Panc1 (cell line): Measurements from ENCODE around the gene RHBDF2. TPM values are rescaled to one million over a fixed set of nuclear protein-coding genes. Genes with fewer than 3 reads are reported as not detected.
"Not testable (repeated sequence)": the region's sequence is repeated elsewhere in the genome, so short reads cannot be mapped to it uniquely, and the experiment has no call there.

Source experiments
- ATAC-seq: fragments of 200-7000 bp; cut with Tn5 transposase; 2 replicates; pipeline ENCODE4 v1.9.1; 2020; ENCODE audit warnings: mild to moderate bottlenecking, moderate library complexity
- BruUV-seq: library from RNA; stranded (reverse); fragments of 400-500 nt; replicated peaks from 2 replicates; lab custom pipeline; 2021; lab: Mats Ljungman, UMichigan
- CTCF ChIA-PET: fragments of 300-600 bp; sonication (Branson Sonifier 250); formaldehyde crosslinking; loops from one replicate; lab custom pipeline; 2022; ENCODE audit warnings: antibody characterized with exemption; lab: Charles Lee
- POLR2A ChIA-PET: fragments of 300-600 bp; sonication (Branson Sonifier 250); formaldehyde crosslinking; loops from one replicate; lab custom pipeline; 2022; ENCODE audit warnings: antibody characterized with exemption; lab: Charles Lee
- DNase-seq: peaks from one replicate; pipeline ENCODE4 v3.0.0-alpha.2; 2010; ENCODE audit warnings: low read depth, low spot score
- H3K27ac ChIP-seq: 2 replicates; pipeline ENCODE4 v1.5.1; 2011; ENCODE audit warnings: mild to moderate bottlenecking, low read length, inconsistent platforms
- H3K27me3 ChIP-seq: fragments of 200-500 bp; sonication (Bioruptor generic); 2 replicates; pipeline ENCODE4 v1.6.0; 2014; ENCODE audit warnings: low read length, inconsistent platforms; ENCODE audit not compliant: control insufficient read depth, insufficient read depth
- H3K36me3 ChIP-seq: fragments of 200-500 bp; sonication (Bioruptor generic); 2 replicates; pipeline ENCODE4 v1.5.1; 2014; ENCODE audit warnings: inconsistent platforms, mild to moderate bottlenecking, low read length, moderate library complexity; ENCODE audit not compliant: control insufficient read depth, insufficient read depth
- H3K4me1 ChIP-seq: 2 replicates; pipeline ENCODE4 v1.5.1; 2011; ENCODE audit warnings: inconsistent platforms, mild to moderate bottlenecking, low read length, moderate library complexity; ENCODE audit not compliant: control insufficient read depth, insufficient read depth
- H3K4me3 ChIP-seq, 2 experiments: 2 replicates each; pipeline ENCODE4 v1.5.1; 2011 to 2012; ENCODE audit warnings: low read depth in 2 of 2, low read length in 2 of 2, mild to moderate bottlenecking in 2 of 2, inconsistent platforms in 1 of 2, moderate library complexity in 1 of 2
- H3K9me3 ChIP-seq: fragments of 200-500 bp; sonication (Bioruptor generic); 2 replicates; pipeline ENCODE4 v1.5.1; 2014; ENCODE audit warnings: low read depth, mild to moderate bottlenecking, inconsistent platforms, low read length, moderate library complexity; ENCODE audit not compliant: control insufficient read depth, insufficient read depth
- POLR2AphosphoS5 ChIP-seq: IDR thresholded peaks from 2 replicates; pipeline ENCODE4 v1.6.1; 2012; ENCODE audit warnings: mild to moderate bottlenecking, low read depth, low read length, moderate library complexity
- SIN3A ChIP-seq: IDR thresholded peaks from 2 replicates; pipeline ENCODE4 v1.6.1; 2012; ENCODE audit warnings: low read depth, mild to moderate bottlenecking, low read length, moderate library complexity, borderline replicate concordance; ENCODE audit not compliant: insufficient read depth
- TCF7L2 ChIP-seq: IDR thresholded peaks from 2 replicates; pipeline ENCODE4 v1.6.1; 2011; ENCODE audit warnings: mild to moderate bottlenecking, low read depth, low read length, inconsistent platforms
- in situ Hi-C: cut with HindIII; loops from 2 replicates; pipeline ENCODE4 v1.10.0; 2016; ENCODE audit warnings: low sequenced_read_pairs, low pct_unique_long_range_greater_than_20kb
- intact Hi-C: fragments of 100-400 bp; cut with micrococcal nuclease; formaldehyde crosslinking; loops from one replicate; pipeline ENCODE4 v1.10.0; 2022; ENCODE audit not compliant: unreplicated experiment
- total RNA-seq: library from RNA; stranded (reverse); gene quantifications from one replicate; pipeline ENCODE4 v1.2.1, GENCODE V29; 2021; ENCODE audit not compliant: unreplicated experiment
- TF ChIP-seq, protein P1 (sequence below), 2 experiments: IDR thresholded peaks; 2 replicates each; pipeline ENCODE4 v1.6.1; 2011 to 2012; ENCODE audit warnings: low read depth in 2 of 2, control low read depth in 1 of 2, low read length in 1 of 2, mild to moderate bottlenecking in 1 of 2, moderate library complexity in 1 of 2; ENCODE audit not compliant: insufficient read depth in 1 of 2
- TF ChIP-seq, protein P2 (sequence below): fragments of 450-650 bp; IDR thresholded peaks from 2 replicates; pipeline ENCODE4 v1.5.1; 2017; ENCODE audit warnings: mild to moderate bottlenecking

Gene RHBDF2
- total RNA-seq, 1 experiment from 2014 or later = 67.8 TPM

DNA sequence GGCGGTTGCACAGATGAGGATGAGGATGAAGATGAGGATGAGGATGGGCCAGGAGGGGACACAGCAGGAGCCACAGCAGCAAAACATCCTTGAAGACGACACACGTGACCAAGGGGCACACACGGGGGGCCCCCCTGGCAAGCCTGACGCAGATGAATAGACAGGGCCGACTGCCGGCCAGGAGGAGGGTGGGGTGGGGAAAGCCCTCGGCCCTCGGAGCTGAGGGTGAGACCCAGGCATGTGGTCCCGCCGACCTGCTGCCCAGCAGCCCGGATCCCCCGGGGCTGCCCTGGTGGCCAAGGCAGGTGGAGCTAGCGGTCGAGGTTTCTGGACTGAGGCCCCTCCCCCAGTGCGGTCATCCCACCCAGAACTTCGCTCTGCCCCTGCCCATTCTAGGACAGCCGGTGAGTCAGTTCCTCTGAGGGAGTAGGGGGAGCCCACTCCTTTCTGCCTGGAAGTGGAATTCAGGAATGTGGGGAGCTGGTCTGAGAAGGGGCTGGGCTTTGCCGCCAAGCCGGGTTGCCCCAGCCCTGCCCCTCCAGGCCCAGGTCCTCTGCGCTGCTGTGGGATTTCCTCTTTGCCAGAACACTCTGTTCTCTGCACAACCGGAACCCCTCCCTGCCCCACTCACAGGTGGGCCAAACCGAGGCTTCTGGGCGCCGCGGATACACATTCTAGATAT, 26.3 kb upstream of the RHBDF2 start:
- BruUV-seq = no TSS peak
- intact Hi-C loops (no loop called here), in situ Hi-C loops (no loop called here)
- ChIA-PET CTCF (interaction anchor here (0.6 to 2.4 kb wide), 5 partner anchors 13 to 749 kb away, joined by 3 to 11 read pairs (median 4); partner anchors contain the start of gene PRCD), POLR2A (no interaction called here)
- H3K36me3 ChIP-seq = no peaks in the 10 kb centered on the region
- no peaks in the 10 kb centered on the region for H3K27me3 ChIP-seq
- peak; percentile 28 for ATAC-seq
- DNase-seq = no peak
- 0 out of 2 replicates have a peak overlapping the region, but pooled peaks have one; percentile 29 for H3K27ac ChIP-seq
- H3K4me1 ChIP-seq = peaks cover 38% of the 10 kb centered on the region
- TF ChIP-seq POLR2AphosphoS5 (no peak), SIN3A (no peak), TCF7L2 (no peak; the same call in 1 of the 2 replicates)
- TF ChIP-seq, protein P1, sequence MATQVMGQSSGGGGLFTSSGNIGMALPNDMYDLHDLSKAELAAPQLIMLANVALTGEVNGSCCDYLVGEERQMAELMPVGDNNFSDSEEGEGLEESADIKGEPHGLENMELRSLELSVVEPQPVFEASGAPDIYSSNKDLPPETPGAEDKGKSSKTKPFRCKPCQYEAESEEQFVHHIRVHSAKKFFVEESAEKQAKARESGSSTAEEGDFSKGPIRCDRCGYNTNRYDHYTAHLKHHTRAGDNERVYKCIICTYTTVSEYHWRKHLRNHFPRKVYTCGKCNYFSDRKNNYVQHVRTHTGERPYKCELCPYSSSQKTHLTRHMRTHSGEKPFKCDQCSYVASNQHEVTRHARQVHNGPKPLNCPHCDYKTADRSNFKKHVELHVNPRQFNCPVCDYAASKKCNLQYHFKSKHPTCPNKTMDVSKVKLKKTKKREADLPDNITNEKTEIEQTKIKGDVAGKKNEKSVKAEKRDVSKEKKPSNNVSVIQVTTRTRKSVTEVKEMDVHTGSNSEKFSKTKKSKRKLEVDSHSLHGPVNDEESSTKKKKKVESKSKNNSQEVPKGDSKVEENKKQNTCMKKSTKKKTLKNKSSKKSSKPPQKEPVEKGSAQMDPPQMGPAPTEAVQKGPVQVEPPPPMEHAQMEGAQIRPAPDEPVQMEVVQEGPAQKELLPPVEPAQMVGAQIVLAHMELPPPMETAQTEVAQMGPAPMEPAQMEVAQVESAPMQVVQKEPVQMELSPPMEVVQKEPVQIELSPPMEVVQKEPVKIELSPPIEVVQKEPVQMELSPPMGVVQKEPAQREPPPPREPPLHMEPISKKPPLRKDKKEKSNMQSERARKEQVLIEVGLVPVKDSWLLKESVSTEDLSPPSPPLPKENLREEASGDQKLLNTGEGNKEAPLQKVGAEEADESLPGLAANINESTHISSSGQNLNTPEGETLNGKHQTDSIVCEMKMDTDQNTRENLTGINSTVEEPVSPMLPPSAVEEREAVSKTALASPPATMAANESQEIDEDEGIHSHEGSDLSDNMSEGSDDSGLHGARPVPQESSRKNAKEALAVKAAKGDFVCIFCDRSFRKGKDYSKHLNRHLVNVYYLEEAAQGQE (IDR thresholded peaks at IDR 0.05; ENCODE audit: insufficient read depth in 1 of 2, low read depth in 2 of 2, low read length in 1 of 2) = no peak
- TF ChIP-seq, protein P2, sequence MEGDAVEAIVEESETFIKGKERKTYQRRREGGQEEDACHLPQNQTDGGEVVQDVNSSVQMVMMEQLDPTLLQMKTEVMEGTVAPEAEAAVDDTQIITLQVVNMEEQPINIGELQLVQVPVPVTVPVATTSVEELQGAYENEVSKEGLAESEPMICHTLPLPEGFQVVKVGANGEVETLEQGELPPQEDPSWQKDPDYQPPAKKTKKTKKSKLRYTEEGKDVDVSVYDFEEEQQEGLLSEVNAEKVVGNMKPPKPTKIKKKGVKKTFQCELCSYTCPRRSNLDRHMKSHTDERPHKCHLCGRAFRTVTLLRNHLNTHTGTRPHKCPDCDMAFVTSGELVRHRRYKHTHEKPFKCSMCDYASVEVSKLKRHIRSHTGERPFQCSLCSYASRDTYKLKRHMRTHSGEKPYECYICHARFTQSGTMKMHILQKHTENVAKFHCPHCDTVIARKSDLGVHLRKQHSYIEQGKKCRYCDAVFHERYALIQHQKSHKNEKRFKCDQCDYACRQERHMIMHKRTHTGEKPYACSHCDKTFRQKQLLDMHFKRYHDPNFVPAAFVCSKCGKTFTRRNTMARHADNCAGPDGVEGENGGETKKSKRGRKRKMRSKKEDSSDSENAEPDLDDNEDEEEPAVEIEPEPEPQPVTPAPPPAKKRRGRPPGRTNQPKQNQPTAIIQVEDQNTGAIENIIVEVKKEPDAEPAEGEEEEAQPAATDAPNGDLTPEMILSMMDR = no peak
- no peaks in the 10 kb centered on the region for H3K9me3 ChIP-seq
- no peak overlapping the region for H3K4me3 ChIP-seq

DNA sequence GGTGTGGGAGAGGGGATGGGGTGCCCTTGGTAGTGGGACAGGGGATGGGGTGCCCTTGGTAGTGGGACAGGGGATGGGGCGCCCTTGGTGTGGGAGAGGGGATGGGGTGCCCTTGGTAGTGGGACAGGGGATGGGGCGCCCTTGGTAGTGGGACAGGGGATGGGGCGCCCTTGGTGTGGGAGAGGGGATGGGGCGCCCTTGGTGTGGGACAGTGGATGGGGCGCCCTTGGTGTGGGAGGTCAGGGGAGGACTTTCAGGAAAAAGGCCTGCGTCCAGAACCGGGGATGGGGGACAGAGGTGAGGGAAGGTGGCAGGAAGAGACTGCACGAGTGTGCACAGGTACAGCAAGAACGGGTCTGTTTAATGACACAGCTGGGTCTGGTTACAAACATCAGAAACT, 25.8 kb upstream of the RHBDF2 start:
- CTCF ChIA-PET = interaction anchor here (1.3 to 2.4 kb wide), 3 partner anchors 13 to 22 kb away, joined by 4 to 11 read pairs (median 6); partner anchors contain the start of gene PRCD
- DNase-seq, H3K27me3 ChIP-seq, H3K27ac ChIP-seq, ATAC-seq, H3K36me3 ChIP-seq, BruUV-seq, POLR2A ChIA-PET, intact Hi-C loops, in situ Hi-C loops, H3K9me3 ChIP-seq, H3K4me3 ChIP-seq: not testable (repeated sequence)
- peaks cover 38% of the 10 kb centered on the region for H3K4me1 ChIP-seq

DNA sequence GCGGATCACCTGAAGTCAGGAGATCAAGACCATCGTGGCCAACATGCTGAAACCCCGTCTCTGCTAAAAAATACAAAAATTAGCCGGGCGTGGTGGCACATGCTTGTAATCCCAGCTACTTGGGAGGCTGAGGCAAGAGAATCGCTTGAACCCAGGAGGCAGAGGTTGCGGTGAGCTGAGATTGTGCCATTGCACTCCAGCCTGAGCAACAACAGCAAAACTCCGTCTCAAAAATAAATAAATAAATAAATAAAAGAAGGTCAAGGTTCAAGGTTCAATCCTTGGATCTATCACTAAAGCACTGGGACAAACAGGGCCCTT, 24.2 kb upstream of the RHBDF2 start:
- BruUV-seq, POLR2A ChIA-PET, in situ Hi-C loops, DNase-seq, intact Hi-C loops, H3K4me3 ChIP-seq, ATAC-seq, H3K27me3 ChIP-seq, H3K9me3 ChIP-seq, H3K27ac ChIP-seq, H3K36me3 ChIP-seq: not testable (repeated sequence)
- peaks cover 34% of the 10 kb centered on the region for H3K4me1 ChIP-seq
- CTCF ChIA-PET = interaction anchor here (0.7 to 1.2 kb wide), 2 partner anchors 21 to 140 kb away, joined by 3 to 5 read pairs; no protein-coding TSS in a partner anchor
